Adipocyte (in vitro differentiated cells): Measurements from ENCODE around the gene SMG6.

Experiments
- DNase-seq: peaks from one replicate; pipeline ENCODE4 v3.0.0-alpha.2; 2015; ENCODE audit warnings: low read depth
- H3K27me3 ChIP-seq: replicated peaks from 2 replicates; pipeline ENCODE4 v1.7.0; 2013; ENCODE audit warnings: mild to moderate bottlenecking, low read length, moderate library complexity; ENCODE audit not compliant: control insufficient read depth, insufficient read depth
- H3K36me3 ChIP-seq: 2 replicates; pipeline ENCODE4 v1.7.0; 2013; ENCODE audit warnings: low read length, mild to moderate bottlenecking, moderate library complexity; ENCODE audit not compliant: control insufficient read depth, insufficient read depth, severe bottlenecking
- H3K4me1 ChIP-seq: 2 replicates; pipeline ENCODE4 v1.7.0; 2013; ENCODE audit warnings: mild to moderate bottlenecking, low read length, moderate library complexity; ENCODE audit not compliant: control insufficient read depth, insufficient read depth
- H3K4me3 ChIP-seq: 2 replicates; pipeline ENCODE4 v1.7.0; 2013; ENCODE audit warnings: mild to moderate bottlenecking, low read length, moderate library complexity
- H3K9ac ChIP-seq: 2 replicates; pipeline ENCODE4 v1.7.0; 2013; ENCODE audit warnings: mild to moderate bottlenecking, low read length, moderate library complexity
- H3K9me3 ChIP-seq: 2 replicates; pipeline ENCODE4 v1.7.0; 2013; ENCODE audit warnings: mild to moderate bottlenecking, low read length, moderate library complexity; ENCODE audit not compliant: control insufficient read depth

Gene SMG6

DNA sequence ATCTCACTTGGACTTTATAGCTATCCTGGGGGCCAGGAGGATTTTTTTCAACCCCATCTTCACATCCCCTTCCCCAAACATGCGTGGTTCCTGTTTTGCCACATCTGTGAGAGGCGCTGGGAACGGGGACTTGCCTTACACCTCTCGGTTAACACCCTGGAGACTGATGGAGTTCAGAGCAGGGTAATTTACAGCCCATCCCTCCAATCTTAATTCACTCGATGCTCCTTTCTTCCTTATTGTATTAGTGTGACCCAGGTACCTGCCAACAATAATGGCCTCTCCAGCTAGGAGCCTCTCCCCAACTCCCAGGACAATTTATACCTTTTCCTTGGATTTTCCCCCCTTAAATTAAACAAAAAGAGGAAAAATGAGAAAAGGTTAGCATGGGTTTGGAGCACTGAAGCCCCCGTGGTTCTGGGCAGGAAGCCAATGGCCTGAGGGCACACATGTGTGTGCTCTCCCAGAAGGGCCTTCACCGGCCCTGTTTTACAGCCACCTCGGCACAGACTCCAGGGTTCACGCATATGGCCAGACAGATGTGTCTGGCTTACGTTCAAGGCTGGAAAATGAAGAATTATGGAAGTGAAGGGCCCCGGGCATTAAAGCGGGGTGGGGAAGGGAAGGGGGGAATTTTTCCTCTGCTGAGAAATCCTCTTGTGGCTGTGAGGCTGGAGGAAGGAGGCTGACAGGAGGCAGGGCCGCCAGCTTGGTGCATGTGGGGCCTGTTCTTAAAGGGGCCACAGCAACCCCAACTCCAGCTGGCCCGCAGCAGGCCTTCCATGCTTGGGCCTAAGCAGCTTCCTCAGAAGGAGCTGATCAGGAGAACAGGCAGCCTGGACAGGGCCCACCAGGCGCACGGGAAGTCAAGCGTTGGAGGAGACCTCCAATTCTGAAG, 227.2 kb downstream of the SMG6 start:
- peak; percentile 36 for DNase-seq
- Histone ChIP-seq H3K27me3 (no peaks in the 10 kb centered on the region), H3K9ac (peak overlapping the region; percentile 75), H3K4me1 (peaks cover 20% of the 10 kb centered on the region), H3K36me3 (peaks cover 45% of the 10 kb centered on the region), H3K4me3 (no peak overlapping the region), H3K9me3 (no peaks in the 10 kb centered on the region)

DNA sequence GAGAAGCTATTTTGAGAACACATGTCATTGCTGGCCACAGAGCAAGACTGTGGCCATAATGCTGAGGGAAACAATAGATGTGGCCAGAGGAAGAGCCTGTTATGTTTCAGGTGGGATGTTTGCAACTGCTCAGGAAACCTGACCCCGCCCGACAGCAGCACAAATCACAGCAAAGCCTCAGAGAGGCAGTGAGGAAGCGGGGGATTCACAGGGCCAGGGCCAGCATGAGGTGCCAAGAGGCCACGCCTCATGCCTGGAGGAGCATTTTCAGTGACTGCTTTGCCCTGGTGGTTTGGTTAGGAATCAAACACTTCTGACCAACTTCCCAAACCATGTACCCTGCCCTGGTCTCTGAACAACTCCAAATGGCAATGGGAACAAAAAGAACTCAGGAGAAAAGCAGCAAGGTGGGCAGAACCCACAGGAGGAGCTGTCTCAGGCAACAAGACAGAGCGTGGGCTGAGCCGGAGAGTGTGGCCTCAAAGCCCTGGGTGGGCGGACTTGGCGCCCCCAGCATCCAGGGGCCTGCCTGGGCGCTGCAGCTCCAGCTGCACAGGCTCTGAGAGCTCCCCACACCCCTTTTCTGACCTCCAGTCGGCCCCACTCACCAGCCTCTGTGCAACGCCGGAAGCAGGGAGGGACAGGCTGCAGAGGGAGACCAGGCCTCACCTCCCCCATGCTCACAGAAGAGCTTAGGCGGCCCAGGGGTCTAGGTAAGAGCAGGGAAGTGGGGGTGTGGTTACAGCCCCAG, 228.1 kb downstream of the SMG6 start:
- Histone ChIP-seq H3K27me3 (no peaks in the 10 kb centered on the region), H3K9ac (peak overlapping the region; percentile 75), H3K9me3 (no peaks in the 10 kb centered on the region), H3K4me1 (peaks cover 16% of the 10 kb centered on the region), H3K4me3 (no peak overlapping the region), H3K36me3 (peaks cover 45% of the 10 kb centered on the region)
- DNase-seq: peak; percentile 44

DNA sequence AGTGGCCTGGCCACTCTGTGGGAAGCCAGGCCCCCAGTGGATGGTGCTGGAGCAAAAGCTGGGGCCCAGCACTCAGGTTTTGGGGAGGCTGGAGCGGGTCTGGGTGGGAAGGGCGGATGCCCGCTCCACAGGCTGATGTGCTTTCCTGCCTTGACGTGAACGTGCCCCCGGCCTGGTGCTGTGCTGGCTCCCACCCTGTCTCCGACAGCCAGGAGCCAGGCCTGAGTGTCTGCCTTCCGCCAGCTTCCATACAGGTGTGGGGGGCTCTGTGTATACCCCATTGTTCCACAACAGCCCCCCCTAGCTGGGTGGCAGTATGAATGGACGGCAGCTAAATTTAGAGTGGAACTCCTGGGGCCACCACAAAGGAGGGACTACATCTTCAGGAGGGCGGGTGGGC, 228.7 kb downstream of the SMG6 start:
- peaks cover 45% of the 10 kb centered on the region for H3K36me3 ChIP-seq
- DNase-seq: no peak
- no peaks in the 10 kb centered on the region for H3K9me3 ChIP-seq
- H3K4me1 ChIP-seq: peaks cover 16% of the 10 kb centered on the region
- H3K4me3 ChIP-seq: no peak overlapping the region
- H3K27me3 ChIP-seq: no peaks in the 10 kb centered on the region
- no peak overlapping the region for H3K9ac ChIP-seq

DNA sequence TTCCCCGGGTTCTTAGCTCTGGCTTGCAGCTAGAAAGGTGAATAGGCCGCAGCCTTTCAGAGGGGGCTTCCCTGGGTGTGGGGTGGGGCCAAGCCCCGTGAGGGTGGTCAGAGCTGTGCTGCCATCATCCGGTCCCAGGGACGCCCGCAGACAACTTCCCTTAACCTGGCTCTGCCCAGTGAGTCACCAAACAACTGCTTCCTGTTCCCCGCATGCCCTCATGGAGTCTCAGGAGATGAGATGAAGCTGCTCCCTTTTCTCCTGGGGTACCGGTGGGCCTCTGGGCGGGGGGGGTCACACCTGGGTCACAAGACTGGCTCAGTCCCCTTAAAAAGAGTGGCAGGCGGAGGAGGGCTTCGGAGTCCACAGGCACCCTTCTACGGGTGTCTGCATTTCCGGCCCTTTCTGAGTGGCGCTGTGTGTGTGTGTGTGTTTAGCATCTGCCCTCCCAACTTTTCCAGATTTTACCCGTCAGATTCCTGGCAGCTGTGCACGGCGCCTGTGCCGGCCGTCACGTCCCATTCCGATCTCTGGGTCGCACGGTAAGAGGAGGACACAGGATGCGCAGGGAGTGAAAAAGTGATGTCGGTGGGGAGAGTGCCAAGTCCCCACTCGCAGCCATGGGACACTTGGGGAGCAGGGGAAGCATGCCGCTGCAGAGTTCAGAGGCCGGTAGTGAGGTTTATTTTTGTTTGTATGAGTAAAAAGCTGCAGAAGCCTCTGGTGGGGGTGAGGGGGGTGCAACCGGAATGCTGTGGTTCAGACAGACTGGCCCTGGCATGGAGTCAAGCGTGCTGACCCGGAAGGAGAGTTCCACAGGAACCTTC, 231.9 kb downstream of the SMG6 start:
- Histone ChIP-seq H3K4me3 (no peak overlapping the region), H3K9me3 (no peaks in the 10 kb centered on the region), H3K36me3 (peaks cover 23% of the 10 kb centered on the region), H3K27me3 (no peaks in the 10 kb centered on the region), H3K9ac (no peak overlapping the region), H3K4me1 (peaks cover 40% of the 10 kb centered on the region)
- no peak for DNase-seq

DNA sequence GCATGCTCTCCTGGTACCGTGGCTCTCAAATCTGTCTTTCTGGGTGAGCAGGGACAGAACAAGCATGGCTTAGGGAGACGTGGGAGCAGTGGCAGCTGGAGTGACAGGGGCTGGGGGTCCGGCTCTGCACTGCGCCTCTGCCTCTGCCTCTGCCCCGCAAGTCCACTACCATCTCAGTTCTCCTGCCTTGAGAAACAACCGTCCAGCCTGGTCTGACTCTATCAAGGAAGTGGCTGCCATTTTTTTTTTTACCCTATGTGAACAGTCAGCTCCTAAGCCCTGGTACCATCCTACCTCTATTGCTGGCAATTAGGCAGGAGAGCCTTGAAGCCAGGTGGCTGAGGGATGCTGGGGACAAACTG, 232.6 kb downstream of the SMG6 start:
- DNase-seq: no peak
- H3K9me3 ChIP-seq: no peaks in the 10 kb centered on the region
- H3K4me1 ChIP-seq: peaks cover 38% of the 10 kb centered on the region
- H3K27me3 ChIP-seq: no peaks in the 10 kb centered on the region
- H3K4me3 ChIP-seq: no peak overlapping the region
- H3K36me3 ChIP-seq: peaks cover 23% of the 10 kb centered on the region
- no peak overlapping the region for H3K9ac ChIP-seq

DNA sequence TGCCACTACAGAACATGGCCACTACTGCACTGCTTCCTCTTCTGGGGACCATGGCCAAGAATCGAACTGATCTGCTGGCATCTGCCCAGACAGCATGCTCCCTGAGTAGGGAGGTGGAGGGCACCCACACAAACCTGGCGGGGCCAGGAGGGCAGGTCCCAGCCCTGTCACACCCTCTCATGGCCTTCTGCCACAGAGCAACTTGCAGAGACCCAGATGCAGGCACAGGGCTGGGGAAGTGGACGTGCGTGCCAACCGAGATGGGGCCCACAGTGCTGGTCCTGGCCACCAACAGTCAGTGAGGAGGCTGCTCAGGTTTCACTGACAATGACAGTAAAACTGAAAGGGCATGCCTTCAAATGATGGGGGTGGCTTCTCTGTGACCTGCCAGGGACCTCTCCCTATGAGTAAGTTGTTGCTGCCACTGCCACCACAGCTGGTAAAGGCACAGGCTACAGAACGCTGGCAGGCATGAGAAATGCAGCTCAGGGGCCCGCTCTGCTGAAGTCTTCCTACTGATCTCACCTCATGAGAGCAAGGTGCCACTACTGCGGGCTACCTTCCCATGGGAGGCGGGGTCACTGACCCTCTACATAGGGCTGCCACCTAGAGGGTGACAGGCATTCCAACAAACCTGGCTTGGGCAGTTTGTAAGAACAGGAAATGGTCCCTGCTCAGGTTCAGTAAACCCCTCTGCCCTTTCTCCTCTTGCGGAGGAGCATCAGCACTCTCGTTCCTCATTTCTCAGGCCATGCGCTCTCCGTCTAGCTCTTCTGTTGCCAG, 233.2 kb downstream of the SMG6 start:
- peaks cover 38% of the 10 kb centered on the region for H3K4me1 ChIP-seq
- H3K27me3 ChIP-seq: no peaks in the 10 kb centered on the region
- no peak overlapping the region for H3K9ac ChIP-seq
- no peaks in the 10 kb centered on the region for H3K9me3 ChIP-seq
- no peak for DNase-seq
- H3K36me3 ChIP-seq: peaks cover 23% of the 10 kb centered on the region
- H3K4me3 ChIP-seq: no peak overlapping the region

DNA sequence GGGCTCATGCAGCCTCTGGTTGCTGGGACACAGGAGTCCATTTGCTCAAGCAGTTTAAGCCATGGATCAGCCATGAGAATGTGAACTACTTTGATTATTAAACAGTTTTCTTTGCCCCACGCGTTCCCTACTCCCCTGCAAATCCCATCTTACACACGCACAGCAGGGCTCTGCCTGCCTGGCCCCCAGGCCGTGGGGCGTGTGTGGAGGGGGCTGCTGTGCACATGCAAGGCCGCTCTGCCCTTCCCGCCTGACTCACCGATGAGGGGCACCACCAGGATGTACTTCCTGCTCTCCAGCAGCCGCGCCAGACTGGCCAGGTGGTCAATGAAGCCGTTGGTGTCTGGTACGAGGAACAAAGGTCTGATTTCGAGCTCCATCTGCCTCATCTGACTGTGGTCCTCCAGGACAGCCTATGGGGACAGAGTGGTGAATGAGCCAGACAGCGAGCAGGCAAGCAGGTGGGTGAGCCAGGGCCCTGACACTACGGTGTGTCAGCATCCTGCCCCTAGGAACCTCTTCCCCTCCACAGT, 235.0 kb downstream of the SMG6 start:
- Histone ChIP-seq H3K4me3 (no peak overlapping the region), H3K27me3 (no peaks in the 10 kb centered on the region), H3K4me1 (peaks cover 54% of the 10 kb centered on the region), H3K9me3 (no peaks in the 10 kb centered on the region), H3K36me3 (peaks cover 16% of the 10 kb centered on the region), H3K9ac (peak overlapping the region; percentile 91)
- DNase-seq: no peak

DNA sequence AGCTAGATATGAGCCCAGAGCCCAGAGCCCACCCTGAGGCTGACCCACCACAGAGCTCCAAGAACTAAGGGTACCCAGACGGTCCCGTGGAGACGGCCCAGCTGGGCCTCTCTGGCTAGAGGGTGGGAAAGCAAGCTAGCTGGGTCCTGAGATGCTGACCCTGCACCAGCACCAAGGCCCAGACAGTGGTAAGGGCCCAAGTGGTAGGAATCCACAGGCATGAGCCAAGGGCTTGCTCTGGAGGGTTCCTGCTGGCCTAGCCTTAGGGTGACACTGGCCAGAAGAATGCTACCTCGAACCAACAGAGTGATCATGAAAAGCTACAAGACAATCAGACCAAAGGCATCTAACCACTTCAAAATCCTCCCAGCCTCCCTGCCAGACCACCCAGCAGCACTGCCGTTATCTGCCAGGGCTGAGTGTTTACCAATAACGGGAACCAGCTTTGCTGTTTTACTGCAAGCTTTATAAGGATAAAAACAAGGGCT, 235.5 kb downstream of the SMG6 start:
- H3K4me3 ChIP-seq: no peak overlapping the region
- peaks cover 60% of the 10 kb centered on the region for H3K4me1 ChIP-seq
- DNase-seq: peak; percentile 59
- no peaks in the 10 kb centered on the region for H3K27me3 ChIP-seq
- peaks cover 16% of the 10 kb centered on the region for H3K36me3 ChIP-seq
- H3K9ac ChIP-seq: peak overlapping the region; percentile 91
- no peaks in the 10 kb centered on the region for H3K9me3 ChIP-seq

DNA sequence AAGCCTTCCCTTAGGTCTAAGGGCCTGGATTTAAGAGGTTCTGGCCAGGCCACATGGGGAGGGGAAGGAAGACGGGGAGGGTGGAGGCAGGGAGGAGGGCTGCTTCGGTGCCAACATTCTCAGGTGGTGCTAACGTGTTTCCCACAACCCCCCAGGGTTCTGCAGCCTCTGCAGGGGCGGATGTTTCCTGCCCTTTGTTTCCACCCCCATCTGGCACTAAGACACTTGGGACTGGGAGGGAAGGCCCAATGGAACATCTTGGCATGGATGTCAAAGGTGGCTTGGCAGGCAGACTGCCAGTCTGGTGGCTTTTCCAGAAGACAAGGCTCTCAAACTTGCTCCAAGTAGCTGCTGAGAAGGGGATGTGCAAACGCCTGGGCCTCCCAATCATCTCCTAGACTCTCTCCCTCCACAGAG, 236.0 kb downstream of the SMG6 start:
- DNase-seq: no peak
- no peak overlapping the region for H3K4me3 ChIP-seq
- no peaks in the 10 kb centered on the region for H3K27me3 ChIP-seq
- peak overlapping the region; percentile 91 for H3K9ac ChIP-seq
- H3K9me3 ChIP-seq: no peaks in the 10 kb centered on the region
- H3K4me1 ChIP-seq: peaks cover 64% of the 10 kb centered on the region
- peaks cover 16% of the 10 kb centered on the region for H3K36me3 ChIP-seq

DNA sequence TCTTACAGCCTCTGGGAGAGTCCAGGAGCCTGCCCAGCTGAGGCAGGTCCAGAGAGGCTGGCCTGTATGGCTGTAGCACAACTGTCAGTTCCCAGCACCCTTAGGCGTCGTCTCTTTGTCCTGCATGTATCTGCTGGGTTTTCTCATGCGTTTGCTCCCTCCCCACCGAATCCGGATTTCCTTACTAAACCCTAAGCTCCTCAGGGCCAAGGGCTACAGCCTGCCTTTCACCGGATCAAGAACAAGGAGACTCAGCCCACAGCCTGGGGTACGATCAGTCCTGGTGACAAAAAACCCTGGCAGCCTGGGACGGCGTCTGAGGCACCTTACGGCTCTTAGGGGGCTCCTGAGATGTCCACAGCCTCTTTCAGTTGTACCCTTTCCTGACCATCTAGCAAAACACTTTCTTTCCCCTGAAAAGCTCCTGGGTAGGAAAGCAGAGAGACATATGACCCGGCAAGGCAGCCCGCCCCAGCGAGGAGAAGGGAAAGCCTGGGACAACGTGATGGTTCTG, 236.5 kb downstream of the SMG6 start:
- Histone ChIP-seq H3K9me3 (no peaks in the 10 kb centered on the region), H3K27me3 (no peaks in the 10 kb centered on the region), H3K4me3 (no peak overlapping the region), H3K9ac (peak overlapping the region; percentile 91), H3K4me1 (peaks cover 69% of the 10 kb centered on the region), H3K36me3 (peaks cover 13% of the 10 kb centered on the region)
- no peak for DNase-seq
